GM19035 (cell line): Measurements from ENCODE around the gene NEK7.
"Not testable (repeated sequence)": the region's sequence is repeated elsewhere in the genome, so short reads cannot be mapped to it uniquely, and the experiment has no call there.

ENCODE experiments used
- ATAC-seq: cut with Tn5 transposase; IDR thresholded peaks from one replicate; pipeline ENCODE4 v1.9.1; 2021; ENCODE audit not compliant: unreplicated experiment

Gene NEK7

GRCh38 chr1:198156745-198157240 is at the start of gene NEK7:
NEK7 (plus strand) TSS chr1:198156998; CDS start chr1:198232581, 75,583 bp downstream.
- peak; percentile 42 for ATAC-seq

GRCh38 chr1:198107091-198107501 is 49.7 kb upstream of the NEK7 start:
- no peak for ATAC-seq

- no peak for ATAC-seq
These were observed 48.0 kb upstream of the NEK7 start for GRCh38 chr1:198108636-198109370.

GRCh38 chr1:198109371-198109715 is 47.5 kb upstream of the NEK7 start:
- ATAC-seq, result no peak

GRCh38 chr1:198113342-198113750 is 43.5 kb upstream of the NEK7 start:
- ATAC-seq, result no peak

GRCh38 chr1:198116069-198116468 is 40.7 kb upstream of the NEK7 start:
- ATAC-seq, result no peak

- no peak for ATAC-seq
These were observed 40.3 kb upstream of the NEK7 start for GRCh38 chr1:198116469-198116868.

GRCh38 chr1:198117267-198117666 is 39.5 kb upstream of the NEK7 start:
- no peak for ATAC-seq

GRCh38 chr1:198118134-198118533 is 38.7 kb upstream of the NEK7 start:
- no peak for ATAC-seq

- no peak for ATAC-seq
These were observed 36.9 kb upstream of the NEK7 start for GRCh38 chr1:198119906-198120305.

- no peak for ATAC-seq
These were observed 35.6 kb upstream of the NEK7 start for GRCh38 chr1:198121056-198121826.

- ATAC-seq, result no peak
These were observed 34.1 kb upstream of the NEK7 start for GRCh38 chr1:198122693-198123092.

- no peak for ATAC-seq
These were observed 33.7 kb upstream of the NEK7 start for GRCh38 chr1:198123133-198123532.

- no peak for ATAC-seq
These were observed 32.1 kb upstream of the NEK7 start for GRCh38 chr1:198124673-198125072.

GRCh38 chr1:198125995-198126735 is 30.6 kb upstream of the NEK7 start:
- ATAC-seq, result no peak

- ATAC-seq, result no peak
These were observed 28.3 kb upstream of the NEK7 start for GRCh38 chr1:198128533-198128932.

GRCh38 chr1:198130053-198130452 is 26.7 kb upstream of the NEK7 start:
- not testable (repeated sequence) for ATAC-seq

- ATAC-seq, result peak; percentile 75
These were observed 24.6 kb upstream of the NEK7 start for GRCh38 chr1:198132060-198132781.

- ATAC-seq, result no peak
These were observed 22.5 kb upstream of the NEK7 start for GRCh38 chr1:198134252-198134651.

- ATAC-seq, result no peak
These were observed 21.4 kb upstream of the NEK7 start for GRCh38 chr1:198135366-198135765.
